Stimulated activated CD4-positive, alpha-beta T cell treated with anti-CD3 and anti-CD28 coated beads, TNF-alpha, amount 100 ng/mL, for 24 hours (primary cell): Measurements from ENCODE around the gene SPHK1.

Experiments used
- DNase-seq, 3 experiments: peaks; one replicate each; pipeline ENCODE4 v3.0.0-alpha.2; 2020; ENCODE audit warnings: low read depth in 3 of 3

Gene SPHK1

DNA sequence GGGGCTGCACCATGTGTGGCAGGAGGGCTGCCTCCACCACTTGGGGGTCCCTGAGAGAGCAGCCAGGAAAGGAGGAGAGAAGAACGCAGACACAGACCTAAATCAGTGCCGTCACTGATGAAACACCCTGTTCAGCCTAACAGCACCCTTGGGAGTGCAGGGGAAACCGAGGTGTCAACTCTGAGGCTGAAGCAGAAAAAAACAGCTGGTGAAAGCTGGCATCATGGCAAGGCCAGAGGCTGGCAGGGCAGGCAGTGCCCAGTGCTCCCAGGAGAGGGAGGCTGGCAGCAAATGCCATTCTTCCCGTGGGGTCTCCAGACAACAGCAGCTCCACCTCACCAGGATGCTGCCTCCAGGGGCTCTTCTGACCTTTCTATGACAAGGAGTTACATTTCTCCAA lies 23.1 kb downstream of the SPHK1 start:
- DNase-seq: no peak

- peak; percentile 33 to 67 (median 53) for DNase-seq
Measured at GRCh38 chr17:76408037-76408849, 23.8 kb downstream of the SPHK1 start.

DNA sequence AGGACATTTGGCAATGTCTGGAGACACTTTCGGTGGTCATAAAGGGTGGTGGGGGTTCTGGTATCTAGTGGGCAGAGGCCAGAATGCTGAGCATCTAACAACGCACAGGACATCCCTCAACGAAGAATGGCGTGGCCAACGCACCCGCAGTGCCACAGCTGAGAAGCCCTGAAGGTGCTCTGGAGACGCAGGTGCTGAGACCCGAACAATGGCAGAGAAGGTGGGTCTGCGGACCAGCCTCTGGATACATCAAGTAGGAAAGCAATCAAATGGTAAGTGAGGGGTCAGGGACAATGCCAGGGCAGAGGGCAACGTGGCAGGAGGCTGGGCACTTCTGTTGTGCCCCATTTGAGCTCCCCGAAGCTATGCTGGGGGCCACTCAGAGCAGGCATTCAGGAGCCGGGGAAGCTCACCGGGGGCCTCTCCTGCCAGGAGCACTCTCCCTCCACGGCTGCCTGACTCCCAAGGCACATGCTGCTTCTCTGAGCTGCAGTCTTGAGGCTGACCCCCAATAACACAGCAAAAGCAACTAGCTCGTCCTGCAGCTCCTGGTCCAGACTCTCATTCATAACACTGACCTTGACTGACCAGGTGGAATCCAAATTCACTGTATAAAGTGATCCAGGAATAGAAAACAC lies 26.0 kb downstream of the SPHK1 start:
- DNase-seq: no peak

DNA sequence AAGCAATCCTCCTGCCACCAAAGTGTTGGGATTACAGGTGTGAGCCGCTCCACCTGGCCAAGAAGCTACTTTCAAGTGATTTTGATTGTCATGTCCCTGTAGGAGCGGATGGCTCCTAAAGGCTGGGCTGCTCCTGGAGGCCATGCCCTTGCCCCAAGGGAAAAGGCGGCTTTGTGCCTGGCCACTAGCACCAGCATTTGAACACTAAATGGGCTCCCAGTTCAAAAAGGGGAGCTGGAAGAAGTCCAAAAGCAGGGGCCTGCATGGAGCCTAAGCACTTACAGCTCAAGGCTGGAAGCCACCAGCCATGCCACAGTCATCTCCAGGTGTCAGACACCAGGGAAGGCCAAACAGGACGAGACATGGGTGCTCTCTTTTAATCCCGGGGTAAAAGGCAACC lies 26.8 kb downstream of the SPHK1 start:
- DNase-seq: no peak

DNA sequence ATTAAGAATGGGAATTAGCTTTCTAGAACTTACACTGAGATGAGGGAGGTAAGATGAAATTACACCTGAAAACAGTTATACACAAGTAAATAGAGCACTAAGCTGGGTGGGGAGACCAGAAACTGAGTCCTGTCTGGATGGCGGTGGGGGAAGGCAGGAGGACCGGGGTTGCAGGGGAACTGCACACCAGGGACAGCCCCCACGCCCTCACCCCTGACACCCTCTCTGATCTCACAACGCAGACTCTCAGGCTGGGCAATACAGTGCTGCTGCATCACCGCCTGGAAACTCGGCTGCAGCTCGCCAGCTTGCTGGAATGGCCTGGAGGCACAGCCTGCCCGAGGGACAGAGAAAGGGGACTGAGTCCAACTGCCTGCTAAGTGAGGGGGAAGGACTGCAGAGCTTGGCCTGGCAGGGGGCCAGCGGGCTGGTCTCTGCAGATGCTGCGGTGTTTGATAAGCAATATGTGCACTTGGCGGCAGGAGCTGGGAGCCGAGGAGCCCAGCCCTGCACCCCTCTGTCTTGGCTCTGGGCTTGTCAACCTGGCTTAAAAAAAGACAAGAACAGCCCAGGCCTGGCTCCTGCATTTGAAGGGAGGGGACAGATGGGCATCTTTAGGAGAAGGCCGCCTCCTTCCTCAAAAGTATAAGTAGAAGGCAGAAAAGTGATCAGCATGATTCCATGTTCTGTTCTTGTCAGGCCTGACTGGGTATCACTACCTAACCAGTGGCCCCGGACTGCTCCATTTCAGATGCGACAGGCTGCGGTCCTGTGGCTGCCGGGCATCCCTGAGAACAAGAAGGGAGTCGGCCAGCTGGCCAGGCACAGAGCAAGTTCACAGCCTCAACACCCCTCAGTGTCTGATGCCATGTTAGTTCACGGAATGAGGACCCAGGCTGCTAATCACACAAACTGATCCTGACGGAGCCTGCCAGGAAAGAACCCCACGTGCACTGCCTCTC lies 30.2 kb downstream of the SPHK1 start:
- DNase-seq: no peak

- DNase-seq: no peak
Measured at GRCh38 chr17:76415786-76416185, 31.4 kb downstream of the SPHK1 start.

- DNase-seq: no peak
Measured at GRCh38 chr17:76416457-76416856, 32.0 kb downstream of the SPHK1 start.

- no peak for DNase-seq
Measured at GRCh38 chr17:76416899-76417298, 32.5 kb downstream of the SPHK1 start.

DNA sequence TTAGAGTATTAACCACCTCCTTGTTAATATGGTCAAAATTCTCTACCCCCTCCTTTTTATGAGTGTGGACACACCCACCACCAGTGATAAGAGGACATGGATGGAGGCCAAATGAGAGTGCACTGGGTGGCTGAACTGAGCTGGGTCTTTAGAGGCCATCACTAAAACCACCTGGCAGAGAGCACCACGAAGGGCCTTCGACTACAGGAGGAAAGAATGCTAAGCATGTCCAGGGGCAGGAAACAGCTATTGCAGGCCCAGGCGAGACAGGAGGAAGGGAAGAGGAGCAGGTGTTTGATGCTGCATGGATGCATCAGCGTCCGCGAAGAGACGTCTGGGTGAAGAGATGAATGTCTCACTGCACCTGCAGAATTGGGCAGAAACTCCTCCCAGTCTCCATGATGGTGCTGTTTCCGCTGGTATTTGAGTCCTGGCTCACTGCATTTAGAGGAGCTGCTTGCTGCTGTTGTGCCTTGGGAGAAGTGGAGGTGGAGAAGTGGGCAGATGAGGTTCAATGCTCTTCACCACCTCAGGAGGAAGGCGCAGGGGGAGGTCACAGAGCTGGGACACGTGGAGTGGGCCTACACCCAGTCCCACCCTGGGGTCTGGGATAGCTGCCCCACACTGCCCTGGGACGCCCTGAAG lies 33.2 kb downstream of the SPHK1 start:
- no peak for DNase-seq

DNA sequence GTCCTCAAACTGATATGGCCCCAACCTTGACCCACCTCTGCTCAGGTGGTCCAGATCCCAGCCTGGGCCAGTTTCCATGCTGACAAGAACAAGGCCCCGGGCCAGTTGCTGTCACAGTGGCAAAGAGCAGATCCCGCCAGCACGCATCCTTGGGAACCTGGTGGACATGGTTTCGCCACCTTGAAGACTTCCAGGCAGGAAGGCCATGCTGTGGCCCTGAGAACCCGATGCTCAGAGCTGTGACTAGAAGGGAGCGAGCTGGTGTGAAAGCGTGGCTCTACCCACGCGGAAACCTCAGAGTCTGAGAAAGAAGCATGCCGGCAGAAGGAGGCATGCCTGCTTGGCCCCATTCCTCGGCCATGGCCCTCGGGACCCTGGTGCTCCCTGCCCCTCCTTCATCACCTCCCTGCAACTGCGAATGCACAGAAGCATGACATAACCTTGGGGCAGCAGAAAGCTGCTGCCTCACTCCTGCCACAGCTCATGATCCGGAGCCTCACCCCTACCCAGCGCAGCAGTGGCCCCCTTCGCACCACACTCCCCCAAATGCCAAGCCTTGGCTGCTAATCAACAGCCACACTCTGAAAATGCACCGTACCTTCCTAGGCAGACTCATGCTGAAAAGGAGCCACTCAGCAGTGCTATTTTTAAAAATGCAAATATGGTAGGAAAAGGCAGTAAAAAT lies 35.3 kb downstream of the SPHK1 start:
- DNase-seq: no peak

DNA sequence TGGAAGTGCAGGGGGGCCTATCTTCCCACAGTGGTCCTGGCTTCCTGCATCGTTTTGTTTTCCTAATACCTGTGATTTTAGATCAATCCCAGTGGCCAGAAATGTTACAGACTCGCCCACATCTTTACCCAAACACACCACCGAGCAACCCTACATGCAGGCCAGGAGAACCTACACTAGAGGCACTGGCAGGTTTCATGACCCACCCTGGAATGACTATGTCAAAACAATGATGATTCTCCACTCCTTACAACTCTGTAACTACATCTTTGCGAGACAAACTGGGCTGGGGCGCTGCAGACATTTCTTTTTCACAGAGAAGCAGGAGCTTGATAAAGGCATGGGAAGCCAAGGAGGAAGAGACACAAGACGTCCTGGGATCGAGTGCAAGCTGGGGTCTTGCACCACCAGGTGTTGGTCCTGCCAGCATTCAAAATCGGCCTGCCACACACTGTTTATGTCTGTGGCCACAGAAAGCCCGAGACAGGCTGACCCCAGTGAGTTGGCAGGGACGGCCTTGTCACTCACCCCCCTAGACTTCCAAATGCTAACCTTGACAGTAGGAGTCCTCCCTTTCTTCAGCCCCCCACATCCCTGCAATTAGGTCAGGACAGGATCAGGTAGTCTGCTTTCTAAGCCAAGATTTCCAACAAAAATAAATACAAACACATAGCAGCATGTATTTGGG lies 36.1 kb downstream of the SPHK1 start:
- no peak for DNase-seq

DNA sequence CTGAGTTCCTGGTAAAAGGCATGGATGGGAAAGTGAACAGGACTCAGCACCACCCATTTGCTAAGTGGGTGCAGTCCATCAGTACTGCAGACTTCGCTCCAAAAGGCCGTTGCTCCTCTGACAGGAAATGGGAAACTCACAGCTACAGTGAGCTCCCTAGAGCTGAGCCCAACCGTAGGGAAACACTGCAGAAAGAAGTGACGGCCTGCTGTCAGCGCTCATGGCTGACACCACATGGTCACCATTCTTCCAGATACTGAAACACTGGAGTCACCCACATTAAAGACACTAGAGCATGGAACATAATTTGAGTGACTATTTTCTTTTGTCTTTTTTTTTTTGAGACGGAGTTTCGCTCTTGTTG lies 36.6 kb downstream of the SPHK1 start:
- no peak for DNase-seq

- DNase-seq: no peak
Measured at GRCh38 chr17:76422406-76422805, 38.0 kb downstream of the SPHK1 start.

- DNase-seq: no peak
Measured at GRCh38 chr17:76422860-76423259, 38.5 kb downstream of the SPHK1 start.

DNA sequence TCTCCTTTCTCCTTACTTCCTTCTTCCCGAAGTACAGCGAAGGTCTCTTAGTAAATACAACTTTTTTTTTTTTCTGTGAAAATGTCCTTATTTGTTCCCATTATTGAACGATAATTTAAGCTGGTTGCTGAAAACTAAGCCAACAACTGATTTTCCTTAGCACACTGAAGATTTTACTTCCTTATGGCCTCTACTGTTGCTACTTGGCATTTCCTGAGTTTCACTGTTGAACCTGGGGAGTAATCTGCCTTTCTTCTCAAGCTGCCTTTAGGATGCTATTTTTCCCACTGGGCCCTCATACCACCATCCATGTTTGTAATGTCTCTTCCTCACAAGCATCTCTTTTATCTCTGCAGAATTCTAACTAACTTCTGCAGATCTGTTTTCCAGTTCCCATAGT lies 42.4 kb downstream of the SPHK1 start:
- no peak for DNase-seq

GRCh38 chr17:76427501-76428231 lies 43.3 kb downstream of the SPHK1 start:
- DNase-seq: no peak

GRCh38 chr17:76428511-76428910 lies 44.1 kb downstream of the SPHK1 start:
- DNase-seq: no peak

- no peak for DNase-seq
Measured at GRCh38 chr17:76431509-76431908, 47.1 kb downstream of the SPHK1 start.

DNA sequence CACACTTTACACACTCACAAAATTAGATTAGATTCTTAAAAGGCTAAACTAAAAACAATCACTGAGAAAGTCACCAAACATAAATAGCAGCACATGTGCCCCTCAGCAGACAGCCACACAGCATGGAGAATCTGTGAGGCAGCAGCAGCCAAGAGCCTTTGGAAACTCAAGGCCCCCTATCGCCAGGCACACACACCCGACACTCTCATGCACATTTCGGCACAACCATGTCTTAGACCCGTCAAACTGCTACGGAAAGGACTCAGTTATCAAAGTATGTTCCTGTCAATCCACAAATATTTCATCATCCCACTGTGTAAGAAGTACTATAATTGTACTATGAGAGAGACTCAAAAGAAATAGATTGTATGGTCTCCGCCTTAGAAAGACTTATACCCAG lies 47.6 kb downstream of the SPHK1 start:
- DNase-seq: no peak

DNA sequence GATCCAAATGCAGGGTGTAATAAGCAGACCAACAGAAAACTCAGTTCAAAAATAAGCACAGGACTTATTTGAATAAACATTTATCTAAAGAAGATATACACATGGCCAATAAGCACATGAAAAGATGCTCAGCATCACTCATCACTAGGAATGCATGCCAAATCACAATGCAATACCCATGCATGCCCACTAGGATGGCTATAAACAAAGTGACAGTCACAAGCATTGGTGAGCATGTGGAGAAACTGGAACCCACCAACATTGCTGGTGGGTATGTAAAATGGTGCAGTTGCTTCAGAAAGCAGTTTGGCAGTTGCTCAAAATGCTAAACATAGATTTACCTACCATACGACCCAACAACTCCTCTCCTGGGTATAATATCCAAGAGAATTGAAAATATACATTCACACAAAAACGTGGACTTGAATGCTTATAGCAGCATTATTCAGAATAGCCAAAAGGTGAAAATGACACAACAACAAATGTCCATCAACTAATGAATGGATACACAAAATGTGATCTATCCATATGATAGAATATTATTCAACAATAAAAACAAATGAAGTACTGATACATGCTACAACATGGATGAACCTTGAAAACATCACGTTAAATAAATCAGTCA lies 48.4 kb downstream of the SPHK1 start:
- no peak for DNase-seq
